OCI-M1 (cell line): ENCODE results near the gene NUB1.

Source experiments
- DNase-seq: peaks from one replicate; lab custom pipeline; 2025; lab: John Stamatoyannopoulos, UW

The NUB1 gene

DNA sequence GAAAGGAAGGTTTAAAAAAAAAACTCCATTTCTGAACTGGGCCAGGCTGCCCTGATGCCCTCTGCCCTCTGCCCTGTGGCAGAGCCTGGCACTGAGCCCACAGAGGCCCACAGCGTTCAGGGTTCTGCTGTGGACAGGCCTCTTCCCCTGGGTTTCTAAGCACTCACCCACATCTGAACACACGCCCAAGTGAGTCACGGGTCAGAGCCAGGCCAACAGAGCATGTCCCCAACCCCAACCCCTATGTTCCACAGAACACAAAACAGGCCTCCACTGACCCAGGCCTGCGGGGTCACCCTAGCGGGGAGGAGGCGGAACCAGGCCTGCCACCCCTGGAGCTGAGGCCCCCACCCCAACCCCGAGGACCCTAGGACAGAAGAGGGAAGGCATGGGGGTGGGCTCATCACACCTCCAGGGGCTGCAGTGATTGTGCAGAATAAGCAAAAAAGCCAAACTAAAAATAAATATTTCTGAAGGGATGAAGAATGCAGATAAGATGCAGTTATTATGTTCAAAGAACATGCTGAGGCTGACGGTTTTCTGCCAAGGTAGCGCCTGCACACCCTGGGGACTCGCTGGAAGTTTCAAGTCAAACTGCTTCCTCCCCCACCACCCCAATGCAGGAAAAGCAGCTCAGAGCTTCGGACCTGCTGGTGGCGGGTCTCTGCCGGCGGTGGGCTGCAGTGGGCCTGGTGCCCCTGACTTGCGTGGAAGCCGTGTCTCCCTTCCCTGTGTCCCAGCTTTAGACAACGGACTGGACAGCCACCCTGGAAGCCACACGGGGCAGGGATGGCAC, 62.8 kb downstream of the NUB1 start:
- DNase-seq, result no peak

DNA sequence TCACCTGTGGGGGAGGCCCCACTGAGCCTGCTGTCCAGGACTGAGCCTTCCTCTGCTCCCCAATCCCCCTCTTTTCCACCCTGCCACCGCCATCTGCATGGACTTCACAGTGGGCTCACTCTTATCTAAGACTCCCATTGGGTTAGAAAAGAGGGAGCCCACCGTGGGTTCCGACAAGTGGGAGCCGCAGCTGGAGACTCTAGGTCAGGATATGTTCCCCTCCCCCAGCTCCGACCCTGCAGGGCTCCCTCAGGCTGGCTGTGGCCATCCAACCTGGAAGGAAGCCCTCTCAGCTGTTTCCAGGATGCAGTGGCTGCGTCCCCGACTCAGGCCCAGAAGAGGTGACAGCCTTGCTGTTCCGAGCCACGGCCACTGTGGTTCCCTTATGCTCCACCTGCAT, 63.4 kb downstream of the NUB1 start:
- DNase-seq, result no peak

DNA sequence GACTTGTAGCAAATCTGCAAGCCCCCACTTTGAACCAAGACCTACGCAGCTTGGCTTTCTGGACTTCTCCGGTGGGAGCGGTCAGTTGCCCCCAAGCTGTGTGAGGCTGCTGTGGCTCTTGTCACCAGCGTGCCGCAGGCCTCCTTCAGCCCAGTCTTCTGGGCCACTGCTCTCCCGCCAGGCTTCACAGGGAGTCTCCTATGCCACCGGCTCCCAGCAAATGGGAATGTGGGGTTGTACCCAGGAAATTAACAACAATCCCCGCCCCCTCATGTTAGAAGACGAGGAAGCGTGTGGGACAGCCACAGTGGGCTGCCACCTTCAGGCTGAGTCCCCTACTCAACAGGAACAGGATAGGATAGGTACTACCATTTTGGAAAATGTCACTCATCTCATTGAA, 64.0 kb downstream of the NUB1 start:
- DNase-seq, result no peak

DNA sequence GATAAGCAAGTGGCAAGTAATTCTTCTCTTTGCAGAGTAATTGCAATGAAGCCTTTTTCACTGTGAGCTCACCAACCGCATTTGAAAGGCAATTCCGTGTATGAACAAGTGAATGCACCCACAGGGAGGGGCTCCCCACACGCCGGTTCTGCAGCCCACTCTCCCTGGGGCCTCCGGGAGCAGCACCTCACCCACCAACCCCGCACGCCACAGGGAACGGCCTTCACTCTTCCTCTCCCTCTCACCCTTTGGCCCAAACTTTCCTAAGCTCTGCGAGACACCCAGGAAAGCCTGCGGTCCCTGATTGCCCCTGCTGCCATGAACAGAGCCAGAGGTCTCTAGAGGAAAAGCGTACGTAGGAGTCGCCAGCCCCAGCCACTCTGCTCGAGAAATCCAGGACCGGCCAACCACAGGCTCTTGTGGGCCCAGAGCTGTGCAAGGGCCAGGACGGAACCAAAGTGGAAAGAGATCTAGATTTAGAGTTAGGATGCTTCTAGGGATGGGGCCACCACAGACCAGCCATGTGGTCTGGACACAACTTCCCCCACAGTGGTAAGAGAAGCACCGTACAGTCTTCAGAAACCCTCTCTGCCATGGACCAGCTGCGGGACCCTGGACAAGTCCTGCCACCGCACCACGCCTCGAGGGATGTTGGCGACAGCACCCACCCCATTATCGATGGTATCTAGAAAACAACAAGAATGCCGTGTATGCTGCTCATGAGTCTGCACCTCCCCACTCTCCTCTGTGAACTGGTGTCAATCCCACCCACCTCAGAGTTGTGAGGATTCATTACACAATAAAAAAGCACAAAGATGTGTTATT, 64.7 kb downstream of the NUB1 start:
- DNase-seq, result no peak

DNA sequence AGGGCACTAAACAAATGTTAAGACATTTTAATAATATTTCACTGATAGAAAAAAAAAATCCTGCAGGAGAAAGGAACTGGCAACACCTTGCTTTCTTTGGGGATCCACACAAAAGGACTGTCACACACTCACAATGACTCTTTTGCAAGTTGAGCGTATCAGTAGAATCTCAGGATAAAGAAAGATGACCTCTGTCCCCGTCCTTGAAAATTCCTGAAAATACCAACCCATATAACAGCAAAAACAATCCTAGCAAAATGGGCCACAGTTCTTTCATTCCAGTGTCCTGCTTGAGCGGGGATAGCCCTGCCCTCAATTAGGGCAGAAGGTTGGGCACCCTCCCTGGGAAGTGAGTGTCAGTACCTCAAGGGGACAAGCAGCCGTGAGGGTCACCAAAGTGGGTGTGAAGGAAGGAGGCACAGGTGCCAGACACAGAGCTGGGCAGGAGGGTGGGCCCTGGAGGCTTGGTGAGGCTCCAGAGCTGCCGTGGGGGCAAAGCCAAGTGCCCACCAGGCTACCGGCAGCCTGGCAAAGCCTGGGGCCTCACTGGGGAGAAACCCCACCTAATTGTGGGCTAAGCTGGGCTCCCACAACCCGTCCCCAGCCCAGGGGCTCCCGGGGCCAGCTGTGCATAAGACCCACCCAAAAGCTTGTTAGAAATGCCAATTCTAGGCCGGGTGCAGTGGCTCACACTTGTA, 65.4 kb downstream of the NUB1 start:
- DNase-seq, result no peak

DNA sequence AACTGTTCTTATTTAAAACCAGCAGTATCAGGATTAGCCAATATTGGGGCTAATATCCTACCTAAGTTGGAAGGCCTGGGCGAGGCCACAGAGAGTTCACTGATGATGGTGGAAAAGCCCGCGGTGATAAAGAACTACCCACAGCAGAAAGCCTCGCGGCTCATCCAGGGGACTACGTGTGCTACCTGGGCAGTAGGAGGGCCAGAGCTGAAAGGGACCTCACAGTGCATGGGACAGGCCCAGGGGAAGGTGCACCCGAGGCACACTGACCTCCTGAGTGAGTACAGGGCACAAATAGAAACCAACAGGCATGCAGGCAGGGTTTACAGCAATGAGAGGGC, 66.9 kb downstream of the NUB1 start:
- no peak for DNase-seq

DNA sequence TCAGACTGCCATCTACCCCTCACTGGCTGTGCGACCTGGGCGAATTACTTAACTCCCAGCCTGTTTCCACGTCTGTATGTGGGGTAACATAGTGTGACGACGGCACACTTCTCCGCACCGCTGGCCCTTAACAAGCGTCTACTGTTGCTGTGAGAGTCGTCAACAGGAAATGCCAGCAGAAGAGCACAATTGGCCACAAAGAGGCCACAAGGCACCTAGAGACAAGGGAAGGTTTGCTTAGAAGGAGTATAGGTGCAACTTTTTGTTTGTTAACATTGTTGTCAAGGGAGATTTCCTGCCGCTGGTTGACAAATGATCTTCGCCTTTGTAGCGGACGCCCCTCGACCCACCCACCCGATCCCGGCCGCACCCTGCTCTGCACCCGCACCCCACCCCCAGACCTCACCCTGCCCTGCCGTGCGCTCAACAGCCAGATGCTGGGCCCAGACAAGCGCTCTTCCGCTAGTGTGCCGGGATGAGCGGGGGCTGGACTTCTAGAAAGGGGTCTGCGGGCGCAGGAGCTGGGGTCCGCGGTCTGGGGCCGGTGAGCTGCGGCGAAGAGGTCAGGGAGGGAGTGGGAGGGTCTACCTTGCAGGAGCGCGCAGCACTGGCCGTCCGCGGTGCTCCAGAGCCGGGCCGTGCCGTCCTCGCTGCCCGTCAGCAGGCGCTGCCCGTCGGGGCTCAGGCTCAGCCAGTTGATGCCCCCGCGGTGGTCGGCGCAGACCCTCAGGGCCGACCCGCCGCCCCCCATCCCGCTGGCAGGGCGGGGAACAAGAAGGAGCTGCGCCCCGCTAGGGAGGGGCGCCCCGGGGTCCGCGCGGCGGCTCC, 67.4 kb downstream of the NUB1 start:
- DNase-seq, result no peak

DNA sequence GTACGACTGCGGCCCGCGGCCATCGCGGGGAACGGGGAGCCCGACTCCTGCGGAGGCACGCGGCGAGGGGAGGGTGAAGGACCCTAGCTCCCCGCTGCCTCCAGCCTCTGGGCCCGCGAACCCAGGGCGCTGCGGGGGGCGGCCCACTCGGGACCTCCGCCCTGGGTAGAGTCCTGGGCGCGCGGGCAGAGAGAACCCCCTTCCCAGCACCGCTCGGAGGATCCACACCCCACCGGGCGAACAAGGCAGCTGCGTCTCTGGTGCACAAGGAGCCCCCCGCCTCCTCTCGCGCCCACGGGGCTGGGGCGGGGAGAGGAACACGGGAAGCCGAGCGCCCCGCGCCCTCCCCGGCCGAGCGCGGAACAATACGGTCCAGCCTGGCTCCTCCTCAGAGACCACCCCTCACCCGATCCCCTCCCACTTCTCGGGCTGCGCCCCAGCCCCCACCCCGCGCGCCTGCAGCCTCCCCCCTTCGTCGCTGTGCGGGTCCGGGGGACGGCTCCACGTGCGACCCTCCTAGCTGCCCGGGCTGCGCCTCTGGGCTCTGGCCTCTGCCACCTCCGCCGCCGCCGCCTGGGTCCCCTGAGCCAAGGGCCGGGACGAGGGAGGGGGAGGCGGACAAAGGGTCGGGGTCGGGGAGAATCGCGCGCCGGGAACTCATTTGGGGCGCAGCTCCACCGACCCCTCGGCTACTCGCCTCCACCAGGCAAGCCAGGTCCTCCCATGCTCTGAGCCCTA, 68.2 kb downstream of the NUB1 start, which contains the start of gene WDR86:
WDR86 (minus strand) TSS at position 372 of the 738 bp plus-strand sequence. CDS start 449 bp downstream, outside the sequence.
- DNase-seq, result no peak

DNA sequence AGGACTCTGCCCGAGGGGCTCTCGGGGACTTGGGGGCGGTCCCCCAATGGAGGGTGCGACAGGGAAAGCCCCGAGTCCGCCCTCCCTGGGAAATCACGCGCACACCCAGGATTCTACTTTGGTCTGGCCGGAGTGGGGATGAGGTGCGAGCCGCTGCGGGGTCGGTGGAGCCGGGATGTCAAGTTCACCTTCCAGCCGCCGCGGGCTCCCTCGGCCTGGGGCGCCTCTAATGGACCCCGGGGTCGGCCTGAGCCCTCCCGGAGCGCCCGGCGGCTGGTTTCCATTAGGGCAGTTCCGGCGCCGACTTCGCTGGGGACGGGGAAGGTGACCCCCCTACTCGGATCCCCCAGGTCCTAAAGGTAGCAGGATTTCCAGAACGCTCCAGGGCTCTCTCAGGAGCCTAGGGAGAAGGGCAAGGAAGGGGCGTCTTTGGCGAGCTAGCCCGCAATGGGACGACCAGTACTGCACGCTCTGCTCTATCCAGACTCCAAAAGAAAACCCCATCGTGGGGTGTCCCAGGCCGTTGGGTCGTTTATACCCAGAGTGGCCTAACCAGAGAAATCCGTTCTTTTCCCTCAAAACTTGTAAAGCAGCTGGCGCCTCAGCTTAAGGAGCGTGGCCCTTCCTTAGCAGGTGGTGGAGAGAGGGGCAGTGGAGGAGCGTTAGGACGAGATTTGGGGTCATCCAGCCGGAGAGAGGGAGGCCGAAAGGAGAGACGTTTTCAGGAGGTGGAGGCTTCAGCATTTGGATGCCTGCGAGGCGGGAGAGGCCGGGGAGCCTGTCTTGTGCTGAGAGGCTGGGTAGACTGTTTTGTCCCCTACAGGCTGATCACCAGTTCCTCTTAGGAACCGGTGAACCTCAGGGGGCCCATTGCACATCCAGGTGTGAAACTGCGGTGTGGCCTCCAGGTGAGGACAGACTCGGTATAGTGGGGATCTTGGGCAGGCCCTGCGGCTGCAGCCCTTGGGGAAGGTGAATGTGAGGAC, 69.1 kb downstream of the NUB1 start:
- no peak for DNase-seq

DNA sequence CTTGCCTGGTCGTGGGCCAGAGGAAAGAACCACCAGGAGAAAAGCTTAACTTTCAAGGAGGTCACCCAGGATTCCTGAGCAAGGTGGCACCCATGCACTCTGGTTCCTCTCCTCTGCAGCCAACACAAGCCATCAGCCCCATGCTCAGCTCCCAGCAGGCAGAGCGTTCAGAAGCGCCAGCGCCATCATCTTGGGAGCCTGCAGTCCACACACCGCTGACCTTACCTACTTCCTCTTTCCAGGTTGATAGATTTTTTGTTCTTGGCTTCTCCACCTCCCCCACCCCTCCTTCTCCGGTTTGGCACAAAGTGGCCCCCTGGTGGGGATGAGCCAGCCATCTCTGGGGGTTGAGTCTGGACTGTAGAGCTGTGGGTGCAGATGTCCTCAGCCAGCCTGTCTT, 69.9 kb downstream of the NUB1 start:
- peak; percentile 45 for DNase-seq

DNA sequence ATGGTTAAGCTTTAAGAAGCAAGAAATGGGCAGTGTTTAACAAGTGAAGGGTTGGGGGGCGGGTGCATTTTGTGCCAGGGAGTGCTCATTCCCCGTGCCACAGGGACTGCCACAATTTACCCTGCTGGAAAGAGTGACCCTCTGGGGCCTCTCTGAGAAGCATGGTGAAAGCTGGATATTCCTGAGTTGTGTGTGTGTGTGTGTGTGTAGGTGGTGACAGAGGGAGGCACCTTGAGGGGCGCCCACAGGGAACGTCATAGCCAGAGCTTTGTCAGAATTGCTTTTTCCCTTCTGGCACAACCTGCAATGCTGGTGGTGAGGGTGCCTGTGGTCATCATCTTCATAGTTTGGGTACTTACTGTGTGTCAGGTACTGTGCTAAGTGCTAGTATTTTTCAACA, 70.7 kb downstream of the NUB1 start:
- DNase-seq, result no peak

DNA sequence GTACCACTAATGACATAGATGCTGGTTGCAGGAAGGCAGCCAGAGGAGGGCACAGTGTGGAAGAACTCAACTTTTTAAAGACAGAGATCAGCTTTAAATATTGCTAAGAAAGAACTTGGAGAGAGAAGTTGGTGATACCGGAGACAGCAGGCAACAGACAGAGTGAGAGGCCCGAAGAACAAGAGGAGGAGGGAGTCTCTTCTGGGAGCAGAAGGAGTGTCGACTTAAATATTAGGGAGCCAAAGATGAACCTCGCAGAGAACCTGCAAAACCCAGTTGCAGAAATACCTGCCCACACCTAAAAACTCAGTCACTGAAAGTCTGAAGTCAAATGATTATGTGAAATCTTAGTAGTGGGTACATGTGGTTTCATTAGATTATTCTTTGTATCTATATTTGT, 71.6 kb downstream of the NUB1 start:
- DNase-seq, result no peak

DNA sequence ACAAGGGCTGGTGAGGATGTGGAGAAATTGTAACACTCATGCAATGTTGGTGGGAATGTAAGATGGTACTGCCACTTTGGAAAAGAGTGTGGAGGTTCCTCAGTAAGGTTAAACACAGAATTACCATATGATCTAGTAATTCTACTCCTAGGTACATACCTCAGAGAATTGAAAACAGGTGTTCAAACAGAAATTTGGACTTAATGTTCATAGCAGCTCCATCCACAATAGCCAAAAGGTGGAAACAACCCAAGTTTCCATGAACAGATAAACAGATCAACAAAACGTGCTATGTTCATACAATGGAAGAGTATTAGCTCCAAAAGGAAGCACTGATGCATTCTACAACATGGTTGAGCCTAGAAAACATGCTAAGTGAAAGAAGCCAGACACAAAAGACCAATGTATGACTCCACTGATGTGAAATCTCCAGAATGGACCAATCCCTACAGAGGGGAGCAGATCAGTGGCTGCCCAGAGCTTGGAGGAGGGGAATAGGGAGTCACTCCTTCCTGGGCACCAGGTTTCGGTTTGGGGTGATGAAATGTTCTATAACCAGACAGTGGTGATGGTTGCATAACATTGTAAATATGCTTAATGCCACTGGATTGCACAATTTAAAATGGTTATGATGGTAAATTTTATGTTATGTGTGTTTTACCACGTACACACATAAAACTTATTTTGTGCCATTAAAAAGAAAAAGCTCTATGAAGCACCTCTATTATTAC, 73.9 kb downstream of the NUB1 start:
- DNase-seq, result peak; percentile 77

DNA sequence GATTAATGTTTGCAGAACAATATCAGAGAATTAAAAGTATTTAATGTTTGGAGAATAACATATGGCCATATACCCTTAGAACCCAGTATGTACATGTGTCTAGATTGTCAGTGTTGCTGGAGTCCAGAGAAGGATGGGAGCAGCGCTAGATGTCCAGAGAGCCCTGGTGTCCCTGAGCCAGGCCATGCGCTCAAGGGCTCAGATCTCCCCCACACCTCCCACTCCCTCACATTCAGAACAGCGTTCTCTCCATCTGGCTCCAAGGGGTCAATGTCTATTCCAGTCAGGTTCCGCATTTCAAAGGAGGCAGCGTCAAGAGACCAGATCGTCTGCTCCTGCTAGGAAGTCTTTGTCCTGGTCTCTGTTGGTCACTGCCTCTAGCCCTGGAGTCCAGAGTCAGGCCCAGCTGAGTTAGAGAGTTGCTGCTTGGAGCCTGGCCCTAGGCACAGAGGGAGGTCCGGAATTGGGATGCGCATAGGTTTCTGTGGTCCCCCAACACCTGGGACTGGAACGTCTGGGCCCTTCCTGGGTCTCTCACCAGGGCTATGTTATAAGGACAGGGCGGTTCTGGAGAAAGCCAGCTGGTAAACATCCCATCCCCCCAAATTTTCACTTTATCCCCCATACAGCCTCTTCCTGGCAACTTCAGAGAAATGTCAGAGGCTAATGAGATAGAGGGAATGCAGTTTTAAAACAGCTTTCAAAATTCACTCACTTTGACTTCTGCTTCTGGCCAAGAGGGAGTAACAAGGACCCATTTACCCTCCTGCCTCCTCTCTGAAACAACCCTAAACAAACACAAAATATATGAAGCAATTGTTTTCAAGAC, 74.7 kb downstream of the NUB1 start:
- no peak for DNase-seq

DNA sequence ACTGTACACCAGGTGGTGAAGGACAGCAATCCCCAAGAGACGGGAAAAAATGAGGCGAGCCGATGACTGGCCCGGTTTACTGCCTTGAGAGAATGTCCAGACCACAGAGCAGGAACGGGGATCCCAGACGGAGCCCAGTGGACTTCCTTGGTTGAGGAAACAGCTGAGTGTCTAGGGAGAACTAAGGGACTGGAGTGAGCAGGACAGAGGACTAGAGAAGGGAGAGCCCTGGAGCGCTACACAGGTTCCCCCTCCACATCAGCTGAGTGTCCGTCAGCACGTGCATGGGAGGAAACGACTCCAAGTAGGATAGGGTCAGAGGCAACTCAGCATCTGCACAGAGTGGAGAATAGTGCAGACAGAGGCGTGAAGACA, 75.3 kb downstream of the NUB1 start:
- DNase-seq, result no peak

DNA sequence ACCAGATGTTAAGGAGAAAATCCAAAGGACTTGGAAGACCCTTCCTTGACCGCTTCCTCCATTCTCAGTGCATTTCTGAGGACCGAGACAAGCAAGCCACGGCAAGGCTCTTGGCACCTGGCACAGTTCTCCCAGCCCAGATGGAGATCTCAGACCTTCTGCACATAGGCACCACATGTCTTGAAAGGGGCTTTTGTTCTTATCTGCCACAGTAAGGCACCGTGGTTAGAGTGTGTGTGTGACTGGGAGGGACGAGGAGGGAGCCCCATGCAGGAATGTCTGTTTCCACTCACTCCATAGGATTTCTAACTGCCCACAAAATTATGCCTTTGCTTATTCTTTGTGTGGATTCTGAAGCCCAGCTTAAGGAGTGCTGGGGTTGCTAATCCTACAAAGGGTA, 78.5 kb downstream of the NUB1 start:
- no peak for DNase-seq

DNA sequence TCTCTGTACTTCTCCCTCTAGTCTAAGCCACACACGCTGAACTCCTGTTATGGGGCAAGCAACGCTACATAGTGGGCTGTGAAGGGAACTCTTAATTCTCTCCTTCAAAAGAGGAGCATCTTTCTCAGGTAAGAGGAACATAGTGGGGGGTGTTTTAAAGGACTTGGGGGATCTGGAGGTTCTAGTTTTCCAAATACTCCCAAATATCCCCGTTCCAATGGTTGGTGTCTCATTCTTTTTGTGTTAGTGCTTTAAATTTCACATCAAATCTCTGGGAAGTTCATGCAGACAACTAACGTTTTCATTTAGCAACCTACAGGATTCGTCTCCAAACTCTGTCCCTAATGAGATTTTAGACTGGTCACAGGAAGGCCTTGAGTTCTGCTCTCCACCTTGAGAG, 80.6 kb downstream of the NUB1 start:
- no peak for DNase-seq

DNA sequence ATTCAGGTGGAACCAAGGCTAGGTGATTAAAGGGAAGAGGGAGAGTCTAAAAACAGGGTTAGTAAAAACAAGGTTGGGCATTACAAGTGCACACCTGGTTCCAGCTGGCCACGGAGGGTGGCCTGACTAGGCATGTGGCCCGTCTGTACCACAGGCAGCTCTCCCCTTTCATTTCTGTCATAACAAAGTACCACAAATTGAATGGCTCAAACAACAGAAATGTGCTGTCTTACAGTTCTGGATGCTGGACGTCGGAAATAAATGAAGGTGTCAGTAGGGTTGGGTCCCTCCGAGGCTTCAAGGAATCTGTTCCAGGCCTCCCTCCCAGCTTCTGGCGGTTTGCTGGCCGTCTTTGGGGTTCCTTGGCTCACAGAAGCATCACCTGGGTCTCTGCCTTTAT, 81.6 kb downstream of the NUB1 start:
- DNase-seq, result no peak
